ENCODE data around the gene RHBDL3.

DNA sequence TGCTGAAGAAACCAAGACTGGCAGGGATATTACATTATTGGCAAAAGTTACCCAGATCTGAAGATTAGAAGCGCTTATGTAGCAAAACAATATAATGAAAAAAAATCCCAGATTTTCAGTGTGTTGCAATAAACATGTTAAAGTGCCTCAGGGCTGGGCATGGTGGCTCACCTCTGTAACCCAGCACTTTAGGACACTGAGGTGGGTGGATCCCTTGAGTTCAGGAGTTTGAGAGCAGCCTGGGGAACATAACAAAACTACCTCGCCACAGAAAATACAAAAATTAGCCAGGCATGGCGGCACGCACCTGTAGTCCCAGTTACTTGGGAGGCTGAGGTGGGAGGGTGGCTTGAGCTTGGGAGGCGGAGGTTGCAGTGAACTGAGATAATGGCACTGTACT, 91.1 kb downstream of the RHBDL3 start:
- TF ChIP-seq, protein P1, sequence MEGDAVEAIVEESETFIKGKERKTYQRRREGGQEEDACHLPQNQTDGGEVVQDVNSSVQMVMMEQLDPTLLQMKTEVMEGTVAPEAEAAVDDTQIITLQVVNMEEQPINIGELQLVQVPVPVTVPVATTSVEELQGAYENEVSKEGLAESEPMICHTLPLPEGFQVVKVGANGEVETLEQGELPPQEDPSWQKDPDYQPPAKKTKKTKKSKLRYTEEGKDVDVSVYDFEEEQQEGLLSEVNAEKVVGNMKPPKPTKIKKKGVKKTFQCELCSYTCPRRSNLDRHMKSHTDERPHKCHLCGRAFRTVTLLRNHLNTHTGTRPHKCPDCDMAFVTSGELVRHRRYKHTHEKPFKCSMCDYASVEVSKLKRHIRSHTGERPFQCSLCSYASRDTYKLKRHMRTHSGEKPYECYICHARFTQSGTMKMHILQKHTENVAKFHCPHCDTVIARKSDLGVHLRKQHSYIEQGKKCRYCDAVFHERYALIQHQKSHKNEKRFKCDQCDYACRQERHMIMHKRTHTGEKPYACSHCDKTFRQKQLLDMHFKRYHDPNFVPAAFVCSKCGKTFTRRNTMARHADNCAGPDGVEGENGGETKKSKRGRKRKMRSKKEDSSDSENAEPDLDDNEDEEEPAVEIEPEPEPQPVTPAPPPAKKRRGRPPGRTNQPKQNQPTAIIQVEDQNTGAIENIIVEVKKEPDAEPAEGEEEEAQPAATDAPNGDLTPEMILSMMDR (IDR thresholded peaks at IDR 0.05; ENCODE audit: insufficient read depth, low read length, poor library complexity, severe bottlenecking): no peak
- TF ChIP-seq EZH2phosphoT487 (conservative IDR thresholded peaks at IDR 0.05; ENCODE audit: low read length): no peak

Data from SU-DHL-6 (cell line).